Measurements from ENCODE around the gene MCMBP. TPM values are rescaled to one million over a fixed set of nuclear protein-coding genes. Genes with fewer than 3 reads are reported as not detected.

Gene MCMBP
- total and polyA plus RNA-seq, 4 donors = 31.1 to 46.5 (median 42.5) TPM

DNA sequence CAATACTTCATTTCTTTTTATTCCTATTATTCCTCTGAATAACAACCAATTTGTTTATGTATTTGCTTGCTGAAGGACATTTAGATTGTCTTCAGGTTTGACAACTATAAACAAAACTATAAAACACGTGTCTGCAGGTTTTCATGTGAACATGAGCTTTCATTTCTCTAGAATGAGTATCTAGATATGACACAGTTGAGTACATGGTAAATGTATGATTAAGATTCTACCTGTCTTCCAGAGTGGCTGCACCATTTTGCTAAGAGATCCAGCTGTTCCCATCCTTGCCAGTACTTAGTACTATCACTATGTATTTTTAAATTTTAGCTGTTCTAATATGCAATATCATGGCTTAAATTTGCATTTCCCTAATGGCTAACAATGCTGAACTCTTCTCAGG is 10.1 kb downstream of the MCMBP start:
- no CpG with 5 or more reads among the region's 1 CpG for WGBS (ENCODE audit: insufficient coverage)
- no peak overlapping the region for H3K4me3 ChIP-seq (ENCODE audit: low read depth, low read length)
- H3K27me3 ChIP-seq (ENCODE audit: control insufficient read depth, insufficient read depth, low read length) = no peaks in the 10 kb centered on the region
- H3K9me3 ChIP-seq (ENCODE audit: control insufficient read depth, insufficient read depth, low read length) = no peaks in the 10 kb centered on the region
- DNase-seq (ENCODE audit: low read depth in 4 of 6, low spot score in 6 of 6) = no peak
- no peaks in the 10 kb centered on the region for H3K36me3 ChIP-seq (ENCODE audit: control insufficient read depth, insufficient read depth, low read length)
- no peaks in the 10 kb centered on the region for H3K4me1 ChIP-seq (ENCODE audit: control insufficient read depth, insufficient read depth, low read length)
- no peak overlapping the region for H3K27ac ChIP-seq (ENCODE audit: low read depth, low read length)

DNA sequence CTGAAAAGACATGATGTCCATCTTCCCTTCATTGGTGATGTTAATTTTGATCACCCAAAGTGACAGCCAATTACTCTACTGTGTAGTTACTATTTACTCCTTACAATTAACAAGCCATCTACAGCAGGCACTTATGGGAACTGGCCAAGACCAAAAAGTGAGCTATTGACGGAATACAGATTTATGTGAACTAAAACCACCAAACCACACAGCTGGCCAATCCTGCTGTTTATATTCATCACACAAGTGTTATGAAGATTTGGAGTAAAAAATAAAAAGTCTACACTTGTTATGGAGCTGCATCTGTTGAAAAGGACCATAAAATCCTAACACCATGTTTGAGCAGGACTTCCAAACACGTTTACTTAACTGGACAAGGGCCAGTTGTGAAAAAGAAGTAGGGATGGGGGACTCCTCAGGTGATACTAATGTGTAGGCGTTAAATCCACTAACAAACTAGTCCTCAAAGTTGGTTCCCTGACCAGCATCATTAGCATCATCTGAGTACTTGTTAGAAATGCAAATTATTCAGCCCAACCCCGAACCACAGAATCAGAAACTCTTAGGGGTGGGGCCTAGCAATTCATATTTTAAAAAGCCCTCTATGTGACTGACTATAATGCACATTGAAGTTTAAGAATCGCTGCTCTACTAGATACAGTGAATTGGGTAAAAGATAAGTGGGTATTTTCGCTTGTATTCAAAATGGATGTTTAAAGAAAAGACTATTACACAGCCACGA is 11.6 kb downstream of the MCMBP start:
- Histone ChIP-seq H3K9me3 (ENCODE audit: control insufficient read depth, insufficient read depth, low read length) (no peaks in the 10 kb centered on the region), H3K36me3 (ENCODE audit: control insufficient read depth, insufficient read depth, low read length) (peaks cover 9% of the 10 kb centered on the region), H3K4me1 (ENCODE audit: control insufficient read depth, insufficient read depth, low read length) (no peaks in the 10 kb centered on the region), H3K27me3 (ENCODE audit: control insufficient read depth, insufficient read depth, low read length) (no peaks in the 10 kb centered on the region), H3K4me3 (ENCODE audit: low read depth, low read length) (no peak overlapping the region), H3K27ac (ENCODE audit: low read depth, low read length) (no peak overlapping the region)
- DNase-seq (ENCODE audit: low read depth in 4 of 6, low spot score in 6 of 6) = no peak
- no CpG with 5 or more reads among the region's 7 CpGs for WGBS (ENCODE audit: insufficient coverage)

- DNase-seq (ENCODE audit: low read depth in 4 of 6, low spot score in 6 of 6) = peak in 2 of 6 donors; percentile 60 to 82
- Histone ChIP-seq H3K4me3 (ENCODE audit: low read depth, low read length) (no peak overlapping the region), H3K4me1 (ENCODE audit: control insufficient read depth, insufficient read depth, low read length) (no peaks in the 10 kb centered on the region), H3K27me3 (ENCODE audit: control insufficient read depth, insufficient read depth, low read length) (no peaks in the 10 kb centered on the region), H3K9me3 (ENCODE audit: control insufficient read depth, insufficient read depth, low read length) (no peaks in the 10 kb centered on the region), H3K27ac (ENCODE audit: low read depth, low read length) (no peak overlapping the region), H3K36me3 (ENCODE audit: control insufficient read depth, insufficient read depth, low read length) (peaks cover 16% of the 10 kb centered on the region)
- no CpG with 5 or more reads among the region's 1 CpG for WGBS (ENCODE audit: insufficient coverage)
Measured at GRCh38 chr10:119859420-119860258, 13.0 kb downstream of the MCMBP start.

- Histone ChIP-seq H3K4me3 (ENCODE audit: low read depth, low read length) (no peak overlapping the region), H3K4me1 (ENCODE audit: control insufficient read depth, insufficient read depth, low read length) (no peaks in the 10 kb centered on the region), H3K9me3 (ENCODE audit: control insufficient read depth, insufficient read depth, low read length) (no peaks in the 10 kb centered on the region), H3K36me3 (ENCODE audit: control insufficient read depth, insufficient read depth, low read length) (peaks cover 21% of the 10 kb centered on the region), H3K27ac (ENCODE audit: low read depth, low read length) (no peak overlapping the region), H3K27me3 (ENCODE audit: control insufficient read depth, insufficient read depth, low read length) (no peaks in the 10 kb centered on the region)
- WGBS (ENCODE audit: insufficient coverage) = no CpG with 5 or more reads among the region's 1 CpG
- DNase-seq (ENCODE audit: low read depth in 4 of 6, low spot score in 6 of 6) = no peak
Measured at GRCh38 chr10:119858063-119858462, 14.6 kb downstream of the MCMBP start.

GRCh38 chr10:119853574-119853973 is 19.1 kb downstream of the MCMBP start:
- H3K36me3 ChIP-seq (ENCODE audit: control insufficient read depth, insufficient read depth, low read length) = peaks cover 34% of the 10 kb centered on the region
- no peak overlapping the region for H3K4me3 ChIP-seq (ENCODE audit: low read depth, low read length)
- H3K4me1 ChIP-seq (ENCODE audit: control insufficient read depth, insufficient read depth, low read length) = no peaks in the 10 kb centered on the region
- peak in 1 of 6 donors; percentile 54 for DNase-seq (ENCODE audit: low read depth in 4 of 6, low spot score in 6 of 6)
- H3K27me3 ChIP-seq (ENCODE audit: control insufficient read depth, insufficient read depth, low read length) = no peaks in the 10 kb centered on the region
- H3K27ac ChIP-seq (ENCODE audit: low read depth, low read length) = no peak overlapping the region
- WGBS (ENCODE audit: insufficient coverage) = 83% methylated on average over 1 of the region's 1 CpG
- H3K9me3 ChIP-seq (ENCODE audit: control insufficient read depth, insufficient read depth, low read length) = no peaks in the 10 kb centered on the region

GRCh38 chr10:119852822-119853221 is 19.8 kb downstream of the MCMBP start:
- Histone ChIP-seq H3K4me1 (ENCODE audit: control insufficient read depth, insufficient read depth, low read length) (no peaks in the 10 kb centered on the region), H3K27me3 (ENCODE audit: control insufficient read depth, insufficient read depth, low read length) (no peaks in the 10 kb centered on the region), H3K36me3 (ENCODE audit: control insufficient read depth, insufficient read depth, low read length) (peaks cover 38% of the 10 kb centered on the region), H3K27ac (ENCODE audit: low read depth, low read length) (no peak overlapping the region), H3K9me3 (ENCODE audit: control insufficient read depth, insufficient read depth, low read length) (no peaks in the 10 kb centered on the region), H3K4me3 (ENCODE audit: low read depth, low read length) (no peak overlapping the region)
- DNase-seq (ENCODE audit: low read depth in 4 of 6, low spot score in 6 of 6) = no peak
- WGBS (ENCODE audit: insufficient coverage) = no CpG with 5 or more reads among the region's 6 CpGs

- Histone ChIP-seq H3K27me3 (ENCODE audit: control insufficient read depth, insufficient read depth, low read length) (no peaks in the 10 kb centered on the region), H3K9me3 (ENCODE audit: control insufficient read depth, insufficient read depth, low read length) (no peaks in the 10 kb centered on the region), H3K36me3 (ENCODE audit: control insufficient read depth, insufficient read depth, low read length) (peaks cover 38% of the 10 kb centered on the region), H3K27ac (ENCODE audit: low read depth, low read length) (no peak overlapping the region), H3K4me1 (ENCODE audit: control insufficient read depth, insufficient read depth, low read length) (no peaks in the 10 kb centered on the region), H3K4me3 (ENCODE audit: low read depth, low read length) (no peak overlapping the region)
- no peak for DNase-seq (ENCODE audit: low read depth in 4 of 6, low spot score in 6 of 6)
- no CpG with 5 or more reads among the region's 6 CpGs for WGBS (ENCODE audit: insufficient coverage)
Measured at GRCh38 chr10:119852277-119852676, 20.4 kb downstream of the MCMBP start.

GRCh38 chr10:119849944-119850343 is 22.7 kb downstream of the MCMBP start:
- no peak overlapping the region for H3K27ac ChIP-seq (ENCODE audit: low read depth, low read length)
- H3K27me3 ChIP-seq (ENCODE audit: control insufficient read depth, insufficient read depth, low read length) = no peaks in the 10 kb centered on the region
- no peaks in the 10 kb centered on the region for H3K9me3 ChIP-seq (ENCODE audit: control insufficient read depth, insufficient read depth, low read length)
- no peak for DNase-seq (ENCODE audit: low read depth in 4 of 6, low spot score in 6 of 6)
- H3K4me1 ChIP-seq (ENCODE audit: control insufficient read depth, insufficient read depth, low read length) = no peaks in the 10 kb centered on the region
- WGBS (ENCODE audit: insufficient coverage) = 100% methylated on average over 1 of the region's 3 CpGs
- H3K4me3 ChIP-seq (ENCODE audit: low read depth, low read length) = no peak overlapping the region
- H3K36me3 ChIP-seq (ENCODE audit: control insufficient read depth, insufficient read depth, low read length) = peaks cover 22% of the 10 kb centered on the region

DNA sequence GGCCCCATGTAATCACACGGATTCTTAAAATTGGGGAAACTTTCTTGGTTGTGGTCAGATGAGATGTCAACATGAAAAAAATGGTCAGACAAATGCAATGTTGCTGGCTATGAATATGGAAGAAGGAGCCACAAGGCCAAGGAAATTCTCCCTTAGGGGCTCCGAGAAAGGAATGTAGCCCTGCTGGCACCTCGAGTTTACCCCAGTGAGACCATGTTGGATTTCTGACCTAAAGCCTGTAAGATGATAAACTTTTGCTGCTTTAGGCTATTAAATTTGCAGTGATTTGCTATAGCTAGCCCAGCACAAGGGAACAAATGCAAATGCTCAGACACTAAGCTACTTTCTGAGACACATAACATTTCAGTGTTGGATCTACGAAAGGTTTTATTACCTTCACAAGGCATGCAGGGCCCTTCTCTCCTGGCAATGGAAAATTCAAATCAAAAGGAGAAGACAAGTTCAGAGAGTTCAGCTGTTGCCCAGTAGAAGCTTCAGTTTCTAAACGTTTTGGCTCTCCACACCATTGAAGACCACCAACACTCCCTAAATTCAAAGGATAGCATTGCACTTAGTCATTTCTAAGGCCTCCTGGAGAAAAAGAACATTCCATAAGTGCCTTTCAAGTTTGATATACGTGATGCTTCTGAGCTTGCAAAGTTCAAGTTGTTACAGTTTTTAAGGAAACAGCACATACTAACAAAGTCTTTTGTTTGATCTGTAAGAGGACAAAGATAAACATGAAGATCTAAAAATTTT is 23.4 kb downstream of the MCMBP start:
- H3K36me3 ChIP-seq (ENCODE audit: control insufficient read depth, insufficient read depth, low read length) = peaks cover 20% of the 10 kb centered on the region
- H3K4me3 ChIP-seq (ENCODE audit: low read depth, low read length) = no peak overlapping the region
- H3K4me1 ChIP-seq (ENCODE audit: control insufficient read depth, insufficient read depth, low read length) = no peaks in the 10 kb centered on the region
- no peaks in the 10 kb centered on the region for H3K27me3 ChIP-seq (ENCODE audit: control insufficient read depth, insufficient read depth, low read length)
- 94% methylated on average over 4 of the region's 6 CpGs for WGBS (ENCODE audit: insufficient coverage)
- H3K27ac ChIP-seq (ENCODE audit: low read depth, low read length) = no peak overlapping the region
- DNase-seq (ENCODE audit: low read depth in 4 of 6, low spot score in 6 of 6) = no peak
- H3K9me3 ChIP-seq (ENCODE audit: control insufficient read depth, insufficient read depth, low read length) = no peaks in the 10 kb centered on the region

Measured in spinal cord (tissue), 10 donors.